ENCODE results near the gene EPHA1. TPM values are rescaled to one million over a fixed set of nuclear protein-coding genes. Genes with fewer than 3 reads are reported as not detected.

Gene EPHA1
- total and polyA plus RNA-seq, 2 donors (not counting 1 experiment from before 2014, with no cell fraction given): 0.39 to 0.49 TPM

GRCh38 chr7:143369678-143370651 is 38.7 kb downstream of the EPHA1 start:
- Histone ChIP-seq H4K20me1 (ENCODE audit: control insufficient read depth, insufficient read depth, low read length, poor library complexity, severe bottlenecking) (no peaks in the 10 kb centered on the region), H3K4me3 (ENCODE audit: control extremely low read depth in 1 of 5, extremely low read depth in 1 of 5, insufficient read depth in 1 of 5, low read depth in 2 of 5, low read length in 4 of 5) (no peak overlapping the region), H3K4me2 (replicated peaks; ENCODE audit: low read depth, low read length, poor library complexity, severe bottlenecking) (no peak overlapping the region), H3K4me1 (ENCODE audit: control insufficient read depth in 2 of 2, insufficient read depth in 2 of 2, low read length in 2 of 2) (peaks cover 12 to 18% of the 10 kb centered on the region in 2 donors), H3K36me3 (replicated peaks in 1 of 2; ENCODE audit: control extremely low read depth in 1 of 2, control insufficient read depth in 1 of 2, extremely low read depth in 1 of 2, insufficient read depth in 2 of 2, low read length in 1 of 2) (no peaks in the 10 kb centered on the region), H2AFZ (ENCODE audit: insufficient read depth, low read depth, low read length, poor library complexity, severe bottlenecking) (no peak overlapping the region), H3K9ac (ENCODE audit: low read length) (no peak overlapping the region), H3K79me2 (ENCODE audit: control insufficient read depth, insufficient read depth, low read length) (no peaks in the 10 kb centered on the region), H3K9me3 (ENCODE audit: control extremely low read depth in 1 of 3, control insufficient read depth in 2 of 3, insufficient read depth in 1 of 3, low read length in 2 of 3) (no peaks in the 10 kb centered on the region), H3K27me3 (replicated peaks in 1 of 4; ENCODE audit: control extremely low read depth in 1 of 4, control insufficient read depth in 3 of 4, insufficient read depth in 4 of 4, low read length in 3 of 4) (peaks cover 0 to 23% (median 7%) of the 10 kb centered on the region in 4 experiments), H3K27ac (ENCODE audit: low read length in 2 of 2) (no peak overlapping the region)
- H3K27ac Mint-ChIP-seq: no peak overlapping the region
- intact Hi-C loops (cut with micrococcal nuclease): loop anchor here (10.0 kb wide), 2 partner anchors 45 kb away; no protein-coding TSS in a partner anchor
- no peak overlapping the region for H3K4me3 Mint-ChIP-seq
- ChIA-PET CTCF (interaction anchor here (0.7 to 2.5 kb wide), 4 partner anchors 10 to 130 kb away, joined by 3 to 12 read pairs (median 6); no protein-coding TSS in a partner anchor), POLR2A (interaction anchor here (0.7 kb wide), 1 partner anchor 10 kb away, joined by 3 read pairs; no protein-coding TSS in a partner anchor)
- no peaks in the 10 kb centered on the region for H3K9me3 Mint-ChIP-seq (ENCODE audit: insufficient read depth)
- peaks cover 17% of the 10 kb centered on the region for H3K4me1 Mint-ChIP-seq
- no peak for TF ChIP-seq EZH2 (IDR thresholded peaks at IDR 0.05; ENCODE audit: borderline replicate concordance, insufficient read depth, low read depth, low read length, poor library complexity, severe bottlenecking)
- TF ChIP-seq CTCF (IDR thresholded peaks at IDR 0.05): no peak
- H3K27me3 Mint-ChIP-seq: peaks cover 34% of the 10 kb centered on the region
- DNase-seq (no peak), ATAC-seq (ENCODE audit: low read depth) (no peak)
- WGBS (ENCODE audit: insufficient coverage): 93% methylated on average over 3 of the region's 12 CpGs
